ENCODE measurements around the gene UBE2M. TPM values are rescaled to one million over a fixed set of nuclear protein-coding genes. Genes with fewer than 3 reads are reported as not detected.
A peak's percentile ranks its signal among the peaks of the same experiment; 100 is the strongest.

Gene UBE2M
- total RNA-seq, 4 donors from 2014 or later: 17.2 to 28.5 (median 20.3) TPM

DNA sequence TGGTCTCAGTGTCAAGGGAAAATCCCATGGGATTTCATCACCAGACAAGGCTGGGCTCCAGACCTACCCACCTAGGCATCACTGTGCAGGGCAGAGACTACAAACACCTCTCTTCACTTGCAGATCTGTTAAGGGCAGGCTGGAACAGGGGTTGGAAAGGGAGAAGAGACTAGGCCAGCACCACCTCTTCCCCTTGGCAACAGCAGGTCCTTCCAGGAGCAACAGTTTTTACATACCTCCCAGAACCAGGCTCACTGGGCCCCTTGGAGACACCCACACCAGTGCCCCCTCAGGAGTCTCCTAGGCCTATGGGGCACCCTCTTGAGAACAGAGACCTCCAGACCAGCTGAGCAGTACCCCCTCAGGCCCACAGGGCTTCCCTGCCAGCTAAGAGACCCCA lies 2.5 kb upstream of the UBE2M start:
- Histone ChIP-seq H3K36me3 (peaks cover 10 to 12% of the 10 kb centered on the region in 2 donors), H3K4me1 (peaks cover 36 to 50% of the 10 kb centered on the region in 2 donors), H3K27ac (no peak overlapping the region), H3K9me3 (no peaks in the 10 kb centered on the region), H3K27me3 (no peaks in the 10 kb centered on the region), H3K4me3 (replicated peaks in 1 of 3) (no peak overlapping the region)
- intact Hi-C loops (cut with DNase I): no loop called here
- TF ChIP-seq, protein P1, sequence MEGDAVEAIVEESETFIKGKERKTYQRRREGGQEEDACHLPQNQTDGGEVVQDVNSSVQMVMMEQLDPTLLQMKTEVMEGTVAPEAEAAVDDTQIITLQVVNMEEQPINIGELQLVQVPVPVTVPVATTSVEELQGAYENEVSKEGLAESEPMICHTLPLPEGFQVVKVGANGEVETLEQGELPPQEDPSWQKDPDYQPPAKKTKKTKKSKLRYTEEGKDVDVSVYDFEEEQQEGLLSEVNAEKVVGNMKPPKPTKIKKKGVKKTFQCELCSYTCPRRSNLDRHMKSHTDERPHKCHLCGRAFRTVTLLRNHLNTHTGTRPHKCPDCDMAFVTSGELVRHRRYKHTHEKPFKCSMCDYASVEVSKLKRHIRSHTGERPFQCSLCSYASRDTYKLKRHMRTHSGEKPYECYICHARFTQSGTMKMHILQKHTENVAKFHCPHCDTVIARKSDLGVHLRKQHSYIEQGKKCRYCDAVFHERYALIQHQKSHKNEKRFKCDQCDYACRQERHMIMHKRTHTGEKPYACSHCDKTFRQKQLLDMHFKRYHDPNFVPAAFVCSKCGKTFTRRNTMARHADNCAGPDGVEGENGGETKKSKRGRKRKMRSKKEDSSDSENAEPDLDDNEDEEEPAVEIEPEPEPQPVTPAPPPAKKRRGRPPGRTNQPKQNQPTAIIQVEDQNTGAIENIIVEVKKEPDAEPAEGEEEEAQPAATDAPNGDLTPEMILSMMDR (IDR thresholded peaks at IDR 0.05): no peak
- TF ChIP-seq POLR2A (IDR thresholded peaks at IDR 0.05): no peak
- no peak for DNase-seq

DNA sequence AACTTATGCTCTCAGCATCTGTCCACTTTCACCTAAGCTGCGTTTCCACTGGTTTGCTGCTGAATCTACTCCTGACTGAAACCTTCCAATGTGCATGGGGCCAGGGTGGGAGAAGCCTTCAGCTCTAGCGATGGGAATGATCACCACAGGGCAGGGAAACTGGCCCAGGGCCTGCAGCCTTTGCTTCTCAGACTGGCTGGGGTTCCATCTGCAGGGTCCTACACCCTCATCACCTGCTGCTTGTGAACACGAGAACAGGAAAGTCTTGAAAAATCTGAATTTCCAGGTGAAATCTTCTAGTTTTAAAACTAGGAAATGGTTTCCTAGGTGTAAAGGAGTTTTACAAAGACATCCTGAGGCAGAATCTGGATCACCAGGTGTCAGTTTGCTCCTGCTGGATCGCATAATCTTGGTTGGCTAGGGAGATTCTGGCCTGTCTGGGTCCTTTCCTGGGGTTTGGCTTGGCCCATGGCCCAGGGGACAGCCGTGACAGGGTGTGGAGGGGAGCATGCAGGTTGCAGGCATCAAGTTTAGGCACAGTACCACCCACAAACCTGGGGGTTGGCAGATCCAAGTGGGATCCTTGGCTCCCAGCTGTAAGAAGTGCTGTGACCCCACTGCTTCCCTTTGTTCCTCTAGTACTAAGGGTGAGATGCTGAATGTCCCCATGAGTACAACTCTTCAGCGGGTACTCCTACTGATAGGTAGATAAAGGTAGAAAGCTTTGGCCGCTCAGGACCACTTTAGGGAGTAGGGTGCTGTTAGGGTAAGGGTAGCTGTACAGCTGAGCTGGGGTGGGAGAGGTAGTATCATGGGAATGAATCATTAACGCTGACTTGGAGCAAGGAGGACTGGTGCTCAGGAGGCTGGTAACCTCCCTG lies 1.8 kb upstream of the UBE2M start:
- 83 to 84% methylated on average over 8 of the region's 8 CpGs for WGBS, 2 donors
- Histone ChIP-seq H3K9me3 (no peaks in the 10 kb centered on the region), H3K27ac (peak overlapping the region; percentile 58 to 100 (median 98)), H3K4me1 (peaks cover 40 to 57% of the 10 kb centered on the region in 2 donors), H3K36me3 (peaks cover 14 to 16% of the 10 kb centered on the region in 2 donors), H3K4me3 (replicated peaks in 1 of 3) (peak overlapping the region in 2 of 3 donors; percentile 81 to 90), H3K27me3 (no peaks in the 10 kb centered on the region)
- DNase-seq: no peak
- TF ChIP-seq, protein P1 (IDR thresholded peaks at IDR 0.05): no peak
- TF ChIP-seq POLR2A (IDR thresholded peaks at IDR 0.05): no peak
- intact Hi-C loops (cut with DNase I): no loop called here

DNA sequence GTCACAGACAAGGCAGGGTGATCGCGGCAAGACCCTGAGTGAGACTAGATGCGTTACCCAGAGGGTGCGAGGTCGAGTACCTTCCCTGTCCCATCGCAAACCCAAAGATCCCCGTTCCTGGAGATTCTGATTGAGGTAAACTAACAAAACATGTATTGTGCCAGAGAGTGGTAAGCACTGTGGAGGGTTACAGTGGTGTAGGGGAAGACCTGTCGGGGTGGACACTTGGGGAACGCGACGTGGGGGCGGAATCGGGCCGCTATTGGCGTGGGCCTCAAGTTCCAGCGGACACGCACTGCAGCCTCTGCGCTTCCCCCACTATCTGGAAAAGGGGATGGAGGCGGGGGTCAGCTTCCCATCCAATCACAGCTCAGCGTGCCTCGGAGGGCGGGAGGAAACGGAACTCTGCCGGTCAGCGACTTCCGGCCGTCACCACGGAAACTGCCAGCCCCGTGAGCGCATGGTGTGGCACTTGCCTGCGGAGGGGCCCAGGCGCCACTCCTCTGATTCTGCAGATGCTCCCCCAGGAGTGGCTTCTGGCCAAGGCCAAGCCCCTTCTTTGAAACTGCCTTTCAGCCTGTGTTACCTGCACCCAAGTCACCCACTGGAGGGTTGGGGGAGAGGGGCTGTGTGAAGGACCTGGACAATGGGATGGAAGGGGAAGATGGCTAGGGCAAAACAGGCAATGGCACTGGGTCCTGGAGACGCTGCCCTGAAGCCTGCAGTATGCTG lies 1.0 kb upstream of the UBE2M start:
- TF ChIP-seq POLR2A (IDR thresholded peaks at IDR 0.05): peak in 1 of 2 donors; percentile 64
- TF ChIP-seq, protein P1 (IDR thresholded peaks at IDR 0.05): no peak
- Histone ChIP-seq H3K27me3 (no peaks in the 10 kb centered on the region), H3K36me3 (peaks cover 14 to 16% of the 10 kb centered on the region in 2 donors), H3K4me1 (peaks cover 42 to 58% of the 10 kb centered on the region in 2 donors), H3K27ac (peak overlapping the region; percentile 98 to 100 (median 99)), H3K4me3 (replicated peaks in 1 of 3) (peak overlapping the region; percentile 75 to 90 (median 81)), H3K9me3 (no peaks in the 10 kb centered on the region)
- WGBS, 2 donors: 0 to 1% methylated on average over 17 to 24 of the region's 33 CpGs
- peak; percentile 93 to 94 for DNase-seq
- intact Hi-C loops (cut with DNase I): no loop called here

DNA sequence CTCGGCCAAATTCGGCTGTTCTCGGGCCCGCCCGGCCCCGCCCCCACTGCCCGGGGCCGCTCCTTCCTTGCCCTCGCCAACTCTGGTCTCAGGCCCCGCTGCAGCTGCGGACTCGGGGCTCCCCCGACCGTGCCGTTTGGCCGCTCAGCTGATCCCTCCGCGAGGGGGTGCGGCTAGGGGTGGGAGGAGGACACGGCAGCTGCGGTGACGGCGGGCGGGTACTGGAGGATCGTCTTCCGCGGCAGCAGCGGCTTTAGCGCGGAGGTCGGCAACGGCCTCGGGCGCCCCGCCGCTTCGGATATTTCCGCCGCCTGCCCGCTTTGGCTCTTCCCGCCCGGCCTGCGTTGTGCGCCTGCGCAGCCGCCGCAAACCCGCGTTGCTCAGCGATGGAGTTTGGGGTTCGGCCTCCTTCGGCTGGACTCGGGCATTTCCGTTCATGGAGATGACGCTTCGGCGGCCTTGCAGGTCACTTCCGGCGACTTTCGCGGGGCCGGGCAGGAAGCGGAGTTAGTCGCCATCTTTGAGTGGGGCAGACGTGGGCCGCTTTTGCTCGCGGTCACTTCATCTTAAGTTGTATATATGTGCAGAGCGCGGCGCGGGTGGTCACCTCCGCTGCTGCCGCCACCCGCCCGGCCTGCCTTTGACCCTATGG lies 338 bp upstream of the UBE2M start:
- intact Hi-C loops (cut with DNase I): no loop called here
- WGBS, 2 donors: 0% methylated on average over 7 to 8 of the region's 76 CpGs
- Histone ChIP-seq H3K27me3 (no peaks in the 10 kb centered on the region), H3K4me1 (peaks cover 48 to 64% of the 10 kb centered on the region in 2 donors), H3K9me3 (no peaks in the 10 kb centered on the region), H3K36me3 (peaks cover 14 to 16% of the 10 kb centered on the region in 2 donors), H3K27ac (peak overlapping the region; percentile 98 to 100 (median 99)), H3K4me3 (replicated peaks in 1 of 3) (peak overlapping the region; percentile 75 to 90 (median 81))
- DNase-seq: peak; percentile 99
- TF ChIP-seq, protein P1 (IDR thresholded peaks at IDR 0.05): peak in 1 of 6 experiments; percentile 14
- TF ChIP-seq POLR2A (IDR thresholded peaks at IDR 0.05): peak; percentile 56 to 83

All from thyroid gland (tissue), 4 donors.